ENCODE data around the gene ZSCAN1.

The ZSCAN1 gene

DNA sequence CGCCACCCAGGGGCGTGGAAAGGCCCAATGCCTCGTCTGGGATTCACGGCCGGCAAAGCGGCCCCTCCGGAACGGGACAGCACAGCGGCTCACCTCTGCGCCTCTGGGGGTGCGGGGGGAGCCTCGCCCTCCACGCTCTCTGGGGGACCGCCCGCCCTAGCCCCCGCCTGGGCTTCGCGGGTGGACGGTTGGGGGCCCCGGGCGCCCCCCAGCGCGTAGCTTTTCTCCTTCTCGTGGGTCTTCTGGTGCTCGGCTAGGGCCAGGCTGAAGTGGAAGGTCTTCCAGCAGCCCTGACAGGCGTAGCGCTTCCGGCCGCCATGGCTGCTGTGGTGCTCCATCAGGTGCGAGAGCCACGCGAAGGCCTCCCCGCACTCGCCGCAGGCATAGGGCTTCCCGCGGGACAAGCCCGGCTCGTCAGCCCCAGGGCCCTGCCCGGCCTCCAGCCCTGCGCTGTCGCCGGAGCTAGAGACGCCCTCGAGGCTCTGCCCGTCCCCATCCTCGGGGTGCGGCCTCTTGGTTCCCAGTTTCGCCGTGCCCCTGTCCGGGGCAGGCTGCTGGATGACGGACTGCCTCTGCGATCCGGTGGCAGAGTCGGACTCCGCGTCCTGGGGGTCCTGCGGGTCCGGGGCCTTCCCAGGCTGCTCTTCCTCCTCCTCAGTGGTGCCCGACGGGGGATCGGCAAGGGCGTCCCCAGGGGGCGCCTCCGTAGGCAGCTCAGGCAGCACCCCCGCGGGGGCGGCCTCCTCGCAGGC is 50.9 kb downstream of the ZSCAN1 start:
- no peak for DNase-seq

DNA sequence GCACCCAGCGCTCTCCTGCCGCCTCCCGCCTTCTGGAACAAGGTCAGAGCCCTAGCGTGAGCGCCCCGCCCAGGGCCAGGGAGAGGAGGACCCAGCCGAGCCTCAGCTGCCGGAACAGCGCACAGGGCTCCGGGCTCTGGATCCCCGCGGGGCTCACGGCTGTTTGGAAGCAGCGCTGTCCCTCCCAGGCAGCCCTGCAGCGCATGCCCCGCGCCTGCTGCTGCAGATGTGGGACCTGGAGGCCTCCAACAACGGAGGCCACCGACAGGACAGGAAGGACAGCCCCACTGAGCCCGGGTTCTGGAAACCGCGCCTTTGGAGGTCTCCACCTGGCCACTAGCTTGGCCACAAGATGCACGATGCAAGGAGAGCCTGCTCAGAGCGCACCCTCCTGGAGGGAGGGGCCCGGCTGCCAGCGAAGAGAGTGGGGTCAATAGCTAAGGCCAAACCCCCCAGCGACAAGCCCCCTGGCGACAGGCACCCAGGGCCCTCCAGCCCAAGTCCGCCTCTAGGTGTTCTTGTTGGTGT is 51.6 kb downstream of the ZSCAN1 start:
- DNase-seq = no peak

DNA sequence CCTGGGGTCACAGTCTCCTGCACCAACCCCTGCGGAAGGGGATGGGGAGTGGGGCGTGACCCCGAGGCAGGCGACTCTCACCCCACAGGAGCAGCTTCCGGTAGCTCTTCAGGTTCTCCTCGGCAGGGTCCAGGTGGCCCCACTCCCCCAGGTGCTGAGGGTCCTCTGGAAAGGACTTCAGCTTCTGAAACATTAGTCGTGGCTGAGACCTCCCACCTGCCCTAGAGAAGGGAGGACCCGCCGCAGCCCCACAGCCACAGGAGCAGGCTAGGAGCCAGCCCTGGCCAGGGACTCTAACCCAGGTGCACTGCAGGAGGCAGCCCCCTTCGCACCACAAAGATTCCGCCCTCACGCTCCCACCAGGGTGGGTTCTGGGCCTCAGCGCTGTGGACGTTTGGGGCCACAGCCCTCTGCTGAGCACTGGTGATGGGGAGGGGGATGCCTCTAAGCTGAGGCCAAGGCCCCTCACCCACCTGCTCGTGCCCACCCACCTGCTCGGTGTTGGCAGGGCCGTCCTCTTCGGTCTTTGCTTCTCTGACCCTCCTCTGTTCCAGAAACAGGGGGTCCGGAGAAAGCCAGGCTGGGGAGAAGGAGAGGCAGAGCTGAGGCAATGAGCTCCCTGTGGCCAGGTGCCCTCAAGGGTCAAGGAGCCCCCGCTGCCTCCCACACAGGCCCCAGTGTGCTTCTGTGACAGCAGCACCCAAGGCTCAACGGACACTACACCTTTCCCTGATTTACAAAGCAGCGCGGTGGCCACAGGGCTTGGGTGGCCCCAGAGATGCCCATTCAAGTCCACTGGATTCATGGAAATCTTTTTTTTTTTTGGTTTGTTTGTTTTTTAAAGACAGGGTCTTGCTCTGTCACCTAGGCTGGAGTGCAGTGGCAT is 53.2 kb downstream of the ZSCAN1 start:
- DNase-seq = no peak

DNA sequence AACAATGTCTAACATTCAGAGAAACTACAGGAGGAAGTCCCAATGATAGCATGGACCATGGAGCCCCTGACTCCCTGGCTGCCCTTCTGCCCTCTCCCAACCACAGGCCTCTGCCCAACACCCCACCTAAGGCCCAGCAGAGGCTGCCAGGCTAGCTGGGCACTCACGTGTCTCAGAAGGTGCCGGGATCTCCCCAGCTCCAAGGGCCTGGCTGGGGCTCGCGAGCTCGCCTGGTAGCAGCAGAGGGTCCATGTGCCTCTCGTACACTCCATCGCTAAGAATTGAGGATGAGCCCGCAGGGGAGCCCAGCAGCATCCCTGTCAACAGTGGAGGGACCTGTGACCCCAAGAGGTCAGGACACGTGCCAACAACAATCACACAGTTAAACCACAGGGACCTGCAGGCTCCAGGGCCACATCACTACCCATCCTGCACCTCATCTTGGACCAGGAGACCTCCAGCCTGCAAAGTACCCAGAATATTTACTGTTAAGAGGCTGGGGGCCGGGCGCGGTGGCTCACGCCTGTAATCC is 54.8 kb downstream of the ZSCAN1 start:
- no peak for DNase-seq

DNA sequence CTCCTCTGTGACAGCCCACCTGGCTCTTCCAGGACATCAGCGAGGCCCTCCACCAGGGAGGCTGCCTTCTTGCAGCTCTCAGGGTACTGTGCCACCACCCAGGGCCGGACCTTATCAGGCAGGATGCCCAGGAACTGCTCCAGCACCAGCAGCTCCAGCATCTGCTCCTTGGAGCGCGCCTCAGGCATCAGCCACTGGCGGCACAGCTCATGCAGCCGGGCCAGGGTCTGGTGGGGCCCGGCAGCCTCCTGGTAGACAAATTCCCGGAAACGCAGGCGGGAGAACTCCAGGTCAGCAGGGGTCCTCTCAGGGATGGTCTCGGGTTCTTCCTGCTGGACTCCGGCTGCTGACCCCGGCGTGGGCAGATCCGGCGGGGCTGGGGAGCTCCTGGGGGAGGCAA is 56.0 kb downstream of the ZSCAN1 start:
- no peak for DNase-seq

DNA sequence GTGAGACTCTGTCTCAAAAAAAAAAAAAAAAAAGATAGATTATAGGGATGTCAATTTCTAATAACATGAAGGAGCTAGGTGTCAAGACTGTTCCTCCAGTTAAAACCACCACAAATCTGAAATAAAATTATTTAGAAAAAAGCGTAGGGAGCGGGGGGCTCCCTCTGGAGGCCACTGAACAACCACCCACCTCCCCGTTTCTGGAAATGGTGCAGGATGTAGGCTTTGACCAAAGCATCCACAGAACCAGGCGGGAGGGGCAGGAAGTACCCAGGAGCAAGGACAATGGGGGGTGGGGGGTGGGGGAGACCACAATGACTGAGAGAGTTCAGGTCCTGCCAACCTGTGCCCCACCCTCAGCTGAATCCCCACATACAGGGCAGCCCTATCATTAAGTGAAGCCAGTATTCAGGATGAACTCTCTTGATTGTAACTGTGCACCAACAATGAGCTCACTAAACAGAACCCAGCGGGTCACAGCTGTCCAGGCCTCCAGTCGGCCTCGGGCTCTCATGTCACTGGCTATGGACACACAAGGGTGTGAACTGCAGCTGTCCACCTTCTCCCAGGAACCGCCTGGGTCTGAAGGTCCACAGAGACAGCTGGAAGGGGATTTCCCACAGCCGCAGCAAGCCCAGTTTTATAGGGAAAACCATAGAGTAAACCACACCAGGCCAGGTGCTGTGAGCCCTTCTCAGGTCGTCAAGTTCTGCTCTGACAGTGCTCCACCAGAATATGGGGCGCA is 57.6 kb downstream of the ZSCAN1 start:
- DNase-seq = no peak

DNA sequence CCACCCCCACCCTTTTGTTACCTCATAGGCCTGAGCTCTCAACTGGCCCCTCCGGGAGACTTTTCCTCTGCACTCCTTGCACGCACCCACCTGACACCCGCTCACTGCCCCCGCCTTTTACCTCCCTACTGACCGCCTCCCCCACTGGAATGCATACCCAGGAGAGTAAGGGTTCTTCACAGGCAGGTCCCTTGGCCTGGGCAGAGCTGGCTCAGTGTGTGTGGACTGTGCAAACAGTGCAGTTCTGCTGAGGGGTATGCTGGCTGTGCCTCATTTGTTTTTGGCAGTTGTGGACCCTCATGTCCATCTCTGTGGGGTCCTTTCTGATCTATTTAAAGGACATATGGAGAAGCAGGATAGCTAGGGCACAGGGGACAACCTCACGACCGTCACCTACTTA is 59.2 kb downstream of the ZSCAN1 start:
- no peak for DNase-seq

DNA sequence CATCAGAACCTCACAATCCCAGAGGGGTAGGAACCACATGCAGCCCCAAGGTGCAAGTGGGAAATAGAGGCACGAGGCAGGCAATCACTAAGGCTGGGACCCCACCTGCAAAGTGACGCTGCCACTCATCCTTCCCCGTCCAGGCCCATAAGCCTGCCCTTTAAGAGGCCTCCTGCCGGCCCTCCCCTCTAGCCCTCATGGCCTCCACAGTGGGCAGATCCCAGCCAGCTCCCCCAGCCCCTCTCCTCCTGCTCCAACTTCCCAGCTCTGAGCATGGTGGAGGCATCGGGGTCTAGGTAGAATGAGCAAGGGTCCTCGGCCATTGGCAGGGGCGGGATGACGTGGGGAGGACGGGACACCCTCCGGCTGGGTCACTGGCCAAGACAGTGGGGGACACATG is 61.5 kb downstream of the ZSCAN1 start:
- no peak for DNase-seq

DNA sequence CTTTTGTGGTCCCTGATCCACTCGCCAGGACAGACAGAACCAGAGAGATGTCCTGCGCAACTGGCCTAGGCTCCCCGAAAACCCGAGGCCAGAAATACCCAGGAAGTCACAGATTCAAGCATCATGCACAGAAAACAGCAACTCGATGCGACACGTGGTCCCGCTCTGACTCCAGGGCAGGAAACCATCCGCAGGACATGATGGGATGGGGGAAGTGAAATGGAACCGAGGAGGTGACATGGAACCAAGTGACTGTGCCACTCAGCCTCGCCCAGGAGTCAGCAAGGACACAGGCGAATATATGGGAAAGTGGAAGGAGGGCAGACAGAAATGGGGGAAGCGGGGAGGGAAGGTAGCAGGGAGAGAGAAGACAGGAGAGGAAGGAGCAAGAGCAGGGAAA is 63.1 kb downstream of the ZSCAN1 start:
- DNase-seq = no peak

DNA sequence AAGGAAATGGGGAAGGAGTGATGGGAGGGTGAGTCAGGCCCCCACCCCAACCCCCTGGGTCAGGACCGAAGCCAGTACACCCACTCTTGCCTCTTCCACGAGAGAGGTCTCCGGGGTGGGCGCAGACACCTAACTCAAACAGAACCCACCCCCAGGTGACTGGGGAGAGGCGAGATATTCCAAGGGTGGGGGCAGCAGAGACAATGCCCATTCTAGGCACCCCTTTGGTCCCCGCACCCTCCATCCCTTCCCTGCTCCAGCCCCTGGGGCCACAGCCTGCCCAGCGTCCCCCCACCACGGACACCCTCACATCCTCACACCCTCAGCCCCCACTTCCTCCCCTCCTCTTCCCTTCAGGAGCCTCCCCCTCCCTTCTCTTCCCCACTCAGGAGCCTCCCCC is 63.5 kb downstream of the ZSCAN1 start:
- DNase-seq = no peak

DNA sequence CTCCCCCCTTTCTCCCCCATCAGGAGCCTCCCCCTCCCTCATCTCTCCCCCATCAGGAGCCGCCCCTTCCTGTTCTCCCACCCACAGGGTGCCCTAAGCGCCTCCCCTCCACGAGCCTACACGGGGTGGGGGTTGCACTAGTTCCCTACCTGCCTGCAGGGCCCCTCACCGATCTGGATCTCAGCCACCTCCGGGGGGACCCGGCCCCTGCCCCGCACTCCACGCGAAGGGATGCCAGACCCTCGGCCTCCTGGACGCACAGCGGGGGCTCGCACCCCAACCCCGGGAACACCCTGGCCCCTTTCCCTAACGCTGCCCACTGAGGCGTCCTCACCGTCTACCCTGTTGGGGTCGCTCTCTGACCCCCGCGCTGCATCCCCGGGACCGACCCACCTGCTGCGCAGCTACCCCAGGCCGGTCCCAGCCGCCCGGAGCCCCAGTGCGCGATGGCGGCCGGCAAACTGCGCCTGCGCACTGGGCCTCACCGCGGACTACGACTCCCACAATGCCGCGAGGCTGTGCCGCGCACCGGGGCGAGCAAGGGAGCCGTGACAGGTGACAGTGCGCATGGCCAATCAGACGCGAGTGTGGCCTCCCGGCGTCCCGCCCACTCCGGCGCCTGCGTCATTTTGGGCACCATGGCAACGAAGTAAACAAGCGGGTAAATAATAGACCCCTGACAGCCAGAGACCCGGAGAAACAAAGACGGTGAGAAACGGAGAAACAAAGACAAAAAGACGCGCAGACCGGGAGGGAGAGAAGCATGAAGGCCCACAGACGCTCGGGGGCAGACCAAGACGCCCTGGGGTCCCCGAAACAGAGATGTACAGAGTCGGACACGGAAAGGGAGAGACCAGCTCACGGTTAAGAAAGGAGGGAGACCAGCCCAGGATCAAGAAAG is 64.2 kb downstream of the ZSCAN1 start, which contains the start of gene ZSCAN18:
Gene ZSCAN18, minus strand, starts transcription at position 451 of the 901 bp plus-strand sequence. CDS start 7,964 bp downstream, outside the sequence.
- peak; percentile 86 to 89 for DNase-seq

DNA sequence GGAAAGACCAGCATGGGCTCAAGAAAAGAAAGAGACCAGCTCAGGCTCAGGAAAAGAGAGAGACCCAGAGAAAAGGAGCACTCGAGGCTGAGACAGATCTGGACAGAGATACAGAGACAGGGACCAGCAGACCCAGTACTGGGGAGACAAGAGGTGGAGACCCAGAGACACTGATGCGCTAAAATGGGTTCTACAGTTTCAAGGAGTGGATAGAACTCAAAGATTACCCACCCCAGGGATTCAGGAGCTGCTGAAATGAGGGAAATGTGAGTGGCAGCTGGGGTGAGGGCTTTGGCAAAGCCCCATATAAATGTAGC is 64.8 kb downstream of the ZSCAN1 start:
- DNase-seq = no peak

Data from cerebellar nuclear complex (tissue), 1 donor.